HG03469 (cell line): ENCODE measurements around the gene ATP8B3.
"Not testable (repeated sequence)": the region's sequence is repeated elsewhere in the genome, so short reads cannot be mapped to it uniquely, and the experiment has no call there.

Experiments used
- ATAC-seq: cut with Tn5 transposase; IDR thresholded peaks from one replicate; pipeline ENCODE4 v1.9.1; 2021; ENCODE audit warnings: mild to moderate bottlenecking, moderate library complexity, moderate number of reproducible peaks; ENCODE audit not compliant: unreplicated experiment

ATP8B3 gene

GRCh38 chr19:1805401-1806183 lies 6.5 kb downstream of the ATP8B3 start:
- no peak for ATAC-seq

- no peak for ATAC-seq
Measured at GRCh38 chr19:1804858-1805257, 7.2 kb downstream of the ATP8B3 start.

GRCh38 chr19:1799695-1800342 lies 12.3 kb downstream of the ATP8B3 start:
- ATAC-seq = no peak

- ATAC-seq = not testable (repeated sequence)
Measured at GRCh38 chr19:1797313-1797712, 14.8 kb downstream of the ATP8B3 start.

- no peak for ATAC-seq
Measured at GRCh38 chr19:1796395-1797142, 15.5 kb downstream of the ATP8B3 start.

- no peak for ATAC-seq
Measured at GRCh38 chr19:1794424-1795172, 17.5 kb downstream of the ATP8B3 start.

GRCh38 chr19:1791879-1792278 lies 20.2 kb downstream of the ATP8B3 start:
- ATAC-seq = no peak

GRCh38 chr19:1790054-1790792 lies 21.9 kb downstream of the ATP8B3 start:
- no peak for ATAC-seq

GRCh38 chr19:1789261-1790041 lies 22.6 kb downstream of the ATP8B3 start:
- no peak for ATAC-seq

GRCh38 chr19:1787116-1787515 lies 25.0 kb downstream of the ATP8B3 start:
- no peak for ATAC-seq

GRCh38 chr19:1786668-1787067 lies 25.4 kb downstream of the ATP8B3 start:
- ATAC-seq = no peak

- no peak for ATAC-seq
Measured at GRCh38 chr19:1785310-1785709, 26.8 kb downstream of the ATP8B3 start.

GRCh38 chr19:1783874-1784273 lies 28.2 kb downstream of the ATP8B3 start:
- ATAC-seq = no peak

- no peak for ATAC-seq
Measured at GRCh38 chr19:1783354-1783753, 28.7 kb downstream of the ATP8B3 start.

GRCh38 chr19:1782521-1782920 lies 29.6 kb downstream of the ATP8B3 start:
- ATAC-seq = no peak

- no peak for ATAC-seq
Measured at GRCh38 chr19:1780272-1780958, 31.7 kb downstream of the ATP8B3 start.

- ATAC-seq = no peak
Measured at GRCh38 chr19:1779574-1779973, 32.5 kb downstream of the ATP8B3 start.

- no peak for ATAC-seq
Measured at GRCh38 chr19:1777149-1777548, 34.9 kb downstream of the ATP8B3 start.

- ATAC-seq = no peak
Measured at GRCh38 chr19:1776606-1777147, 35.4 kb downstream of the ATP8B3 start.
